H1 (cell line): ENCODE results near the gene GRIK4. TPM values are rescaled to one million over a fixed set of nuclear protein-coding genes. Genes with fewer than 3 reads are reported as not detected.

ENCODE experiments used
- CTCF ChIA-PET: fragments of 300-600 bp; sonication (Branson Sonifier 250); formaldehyde crosslinking; loops from one replicate; lab custom pipeline; 2021; ENCODE audit not compliant: partially characterized antibody; lab: Charles Lee
- POLR2A ChIA-PET: fragments of 300-600 bp; sonication (Branson Sonifier 250); formaldehyde crosslinking; loops from one replicate; lab custom pipeline; 2021; ENCODE audit warnings: inconsistent platforms; ENCODE audit not compliant: partially characterized antibody; lab: Charles Lee
- DNase-seq, 2 experiments: peaks; one replicate each; pipeline versions ENCODE4 v3.0.0 to v3.0.0-alpha.2; 2010 to 2022; ENCODE audit warnings: low spot score in 2 of 2, low read depth in 1 of 2, mixed read lengths in 1 of 2
- FAIRE-seq: peaks from 2 replicates; lab custom pipeline; 2011; peaks lifted over from hg19 to GRCh38; lab: Jason Lieb, UNC
- H2AFZ ChIP-seq: 2 replicates; pipeline ENCODE4 v1.8.1; 2012; ENCODE audit warnings: low read length, inconsistent platforms
- H2AK5ac ChIP-seq: 2 replicates; pipeline ENCODE4 v1.6.1; 2013; ENCODE audit warnings: low read depth, low read length
- H2BK120ac ChIP-seq: replicated peaks from 2 replicates; pipeline ENCODE3; 2013; ENCODE audit warnings: low read depth, low read length, inconsistent platforms
- H2BK12ac ChIP-seq: 2 replicates; pipeline ENCODE4 v1.6.1; 2013; ENCODE audit warnings: low read depth, low read length
- H2BK15ac ChIP-seq: 2 replicates; pipeline ENCODE4 v1.6.1; 2013; ENCODE audit warnings: low read length
- H2BK20ac ChIP-seq: 2 replicates; pipeline ENCODE4 v1.6.1; 2013; ENCODE audit warnings: low read length
- H2BK5ac ChIP-seq: 2 replicates; pipeline ENCODE4 v1.6.1; 2013; ENCODE audit warnings: low read depth, low read length
- H3K14ac ChIP-seq: 2 replicates; pipeline ENCODE4 v1.6.1; 2013; ENCODE audit warnings: inconsistent platforms; ENCODE audit not compliant: insufficient read length
- H3K18ac ChIP-seq: 2 replicates; pipeline ENCODE4 v1.6.1; 2013; ENCODE audit warnings: low read length; ENCODE audit errors: extremely low read depth
- H3K23ac ChIP-seq: 2 replicates; pipeline ENCODE4 v1.6.1; 2013; ENCODE audit warnings: inconsistent platforms; ENCODE audit not compliant: insufficient read length
- H3K23me2 ChIP-seq: 2 replicates; pipeline ENCODE4 v1.6.1; 2013; ENCODE audit warnings: low read depth, low read length
- H3K27ac ChIP-seq: 2 replicates; pipeline ENCODE4 v1.6.1; 2011; ENCODE audit warnings: low read depth, low read length, inconsistent platforms
- H3K27me3 ChIP-seq, 4 experiments: replicated peaks in 1 of 4; 1 replicate in 1 of 4; 2 replicates in 3 of 4; pipeline versions ENCODE4 v1.6.1 to v1.8.1; 2011 to 2013; ENCODE audit warnings: low read length in 3 of 4, mild to moderate bottlenecking in 3 of 4, inconsistent platforms in 2 of 4, mixed read lengths in 2 of 4, moderate library complexity in 1 of 4; ENCODE audit not compliant: control insufficient read depth in 3 of 4, insufficient read depth in 3 of 4; ENCODE audit errors: extremely low read depth in 1 of 4
- H3K36me3 ChIP-seq, 4 experiments: 2 replicates each; pipeline versions ENCODE4 v1.6.1 to v1.8.1; 2011 to 2013; ENCODE audit warnings: mild to moderate bottlenecking in 4 of 4, low read length in 3 of 4, moderate library complexity in 2 of 4, control low read depth in 1 of 4, inconsistent platforms in 1 of 4; ENCODE audit not compliant: insufficient read depth in 4 of 4, control insufficient read depth in 2 of 4
- H3K4ac ChIP-seq: replicated peaks from 2 replicates; pipeline ENCODE3; 2013; ENCODE audit warnings: low read length, low read depth, mixed read lengths, inconsistent platforms; ENCODE audit not compliant: insufficient read length
- H3K4me1 ChIP-seq, 4 experiments: replicated peaks in 1 of 4; 1 replicate in 1 of 4; 2 replicates in 3 of 4; pipeline versions ENCODE4 v1.6.1 to v1.8.1; 2011 to 2013; ENCODE audit warnings: low read length in 3 of 4, inconsistent platforms in 2 of 4, mixed read lengths in 1 of 4; ENCODE audit not compliant: insufficient read depth in 4 of 4, control insufficient read depth in 3 of 4
- H3K4me2 ChIP-seq, 2 experiments: 2 replicates each; pipeline versions ENCODE4 v1.6.1 to v1.8.1; 2011 to 2013; ENCODE audit warnings: low read depth in 2 of 2, low read length in 2 of 2, control low read depth in 1 of 2, inconsistent platforms in 1 of 2, mild to moderate bottlenecking in 1 of 2; ENCODE audit not compliant: insufficient read depth in 1 of 2
- H3K4me3 ChIP-seq, 4 experiments: fragments of 200-600, 300-600 bp in 1 of 4; sonication (generic), shearing (Covaris generic), sonication (Bioruptor Twin) in 1 of 4; 2 replicates each; pipeline versions ENCODE4 v1.5.1 to v1.8.1; 2011 to 2016; ENCODE audit warnings: low read length in 4 of 4, low read depth in 3 of 4, control low read depth in 2 of 4, inconsistent platforms in 2 of 4, mild to moderate bottlenecking in 2 of 4, mixed read lengths in 1 of 4, moderate library complexity in 1 of 4; ENCODE audit not compliant: insufficient read depth in 2 of 4; ENCODE audit errors: extremely low read depth in 1 of 4
- H3K56ac ChIP-seq: replicated peaks from 2 replicates; pipeline ENCODE3; 2013; ENCODE audit warnings: low read depth, mild to moderate bottlenecking, mixed read lengths, low read length, inconsistent platforms; ENCODE audit not compliant: insufficient read length
- H3K79me1 ChIP-seq: 2 replicates; pipeline ENCODE4 v1.6.1; 2013; ENCODE audit warnings: low read depth, low read length, control low read depth
- H3K79me2 ChIP-seq, 2 experiments: 2 replicates each; pipeline versions ENCODE4 v1.6.1 to v1.8.1; 2012 to 2013; ENCODE audit warnings: low read length in 2 of 2, mild to moderate bottlenecking in 2 of 2, inconsistent platforms in 1 of 2; ENCODE audit not compliant: insufficient read depth in 2 of 2, control insufficient read depth in 1 of 2
- H3K9ac ChIP-seq, 4 experiments: replicated peaks in 1 of 4; 1 replicate in 1 of 4; 2 replicates in 3 of 4; pipeline versions ENCODE4 v1.6.1 to v1.8.1; 2011 to 2013; ENCODE audit warnings: low read depth in 3 of 4, low read length in 3 of 4, control low read depth in 2 of 4, mild to moderate bottlenecking in 2 of 4, moderate library complexity in 2 of 4, inconsistent platforms in 1 of 4; ENCODE audit errors: extremely low read depth in 1 of 4
- H3K9me3 ChIP-seq, 2 experiments: 2 replicates each; pipeline versions ENCODE4 v1.6.1 to v1.8.1; 2012 to 2013; ENCODE audit warnings: mild to moderate bottlenecking in 2 of 2, moderate library complexity in 2 of 2, control low read depth in 1 of 2, inconsistent platforms in 1 of 2, low read depth in 1 of 2, low read length in 1 of 2, mixed read lengths in 1 of 2; ENCODE audit not compliant: insufficient read depth in 2 of 2
- H4K20me1 ChIP-seq, 2 experiments: replicated peaks in 1 of 2; 2 replicates each; pipeline versions ENCODE3 to v1.8.1; 2011 to 2013; ENCODE audit warnings: inconsistent platforms in 2 of 2, low read length in 2 of 2, mild to moderate bottlenecking in 1 of 2; ENCODE audit not compliant: insufficient read depth in 2 of 2, control insufficient read depth in 1 of 2
- H4K5ac ChIP-seq: 2 replicates; pipeline ENCODE4 v1.6.1; 2013; ENCODE audit warnings: low read length, low read depth, mixed read lengths, inconsistent platforms; ENCODE audit not compliant: insufficient read length
- H4K8ac ChIP-seq: 2 replicates; pipeline ENCODE4 v1.8.0; 2013; ENCODE audit warnings: mild to moderate bottlenecking, moderate library complexity, low read length, inconsistent platforms; ENCODE audit not compliant: insufficient read depth; ENCODE audit errors: extremely low read depth
- H4K91ac ChIP-seq: replicated peaks from 2 replicates; pipeline ENCODE3; 2013; ENCODE audit warnings: low read length, mixed read lengths, inconsistent platforms; ENCODE audit not compliant: insufficient read length
- ATF2 ChIP-seq: IDR thresholded peaks from 2 replicates; pipeline ENCODE4 v1.6.1; 2012; ENCODE audit warnings: low read length, inconsistent platforms
- HDAC2 ChIP-seq, 2 experiments: fragments of 300-600 bp in 1 of 2; sonication (generic) in 1 of 2; IDR thresholded peaks; 2 replicates each; pipeline ENCODE4 v1.6.1; 2011 to 2012; ENCODE audit warnings: low read depth in 2 of 2, low read length in 2 of 2, mild to moderate bottlenecking in 2 of 2, moderate library complexity in 2 of 2, borderline replicate concordance in 1 of 2, inconsistent platforms in 1 of 2
- KDM4A ChIP-seq: IDR thresholded peaks from one replicate; pipeline ENCODE4 v1.7.1; 2012; ENCODE audit warnings: low read depth, mild to moderate bottlenecking, moderate library complexity, low read length, inconsistent platforms; ENCODE audit not compliant: severe bottlenecking
- SIN3A ChIP-seq, 2 experiments: IDR thresholded peaks in 1 of 2; conservative IDR thresholded peaks in 1 of 2; 2 replicates each; pipeline ENCODE4 v1.6.1; 2011 to 2012; ENCODE audit warnings: low read length in 2 of 2, improper control_type of control experiment in 1 of 2, low read depth in 1 of 2, mild to moderate bottlenecking in 1 of 2
- SIRT6 ChIP-seq: IDR thresholded peaks from one replicate; pipeline ENCODE4 v1.7.1; 2012; ENCODE audit warnings: low read length, inconsistent platforms
- SP1 ChIP-seq: IDR thresholded peaks from 2 replicates; pipeline ENCODE4 v1.6.1; 2011; ENCODE audit warnings: low read depth, low read length
- TCF12 ChIP-seq: IDR thresholded peaks from 2 replicates; pipeline ENCODE4 v1.6.1; 2011; ENCODE audit warnings: low read depth, mild to moderate bottlenecking, low read length
- YY1 ChIP-seq: IDR thresholded peaks from 2 replicates; pipeline ENCODE4 v1.6.1; 2011; ENCODE audit warnings: low read depth, mild to moderate bottlenecking, low read length
- ZNF274 ChIP-seq: IDR thresholded peaks from 2 replicates; pipeline ENCODE4 v1.7.0; 2012; ENCODE audit warnings: low read length, borderline replicate concordance; ENCODE audit errors: extremely low read depth
- WGBS, 2 experiments: shearing (Covaris generic) in 1 of 2; methylation state at CpG; one replicate each; pipeline versions ENCODE4 v1.1.6 to v1.1.7; 2013 to 2015; ENCODE audit warnings: low lambda C conversion rate in 2 of 2, mixed read lengths in 2 of 2, inconsistent platforms in 1 of 2, low coverage in 1 of 2, missing lambda C conversion rate in 1 of 2; ENCODE audit not compliant: insufficient replicate concordance in 2 of 2, insufficient coverage in 1 of 2, insufficient read length in 1 of 2; ENCODE audit errors: extremely low coverage in 1 of 2, missing lambda C conversion rate in 1 of 2; 5-methylcytosine and 5-hydroxymethylcytosine counted together
- polyA plus RNA-seq, 7 experiments: library from polyadenylated mRNA; depleted of rRNA in 3 of 7; stranded (reverse) in 5 of 7; unstranded in 2 of 7; fragments of >200 nt in 5 of 7; fragments of 200-250 nt in 2 of 7; gene quantifications; 1 replicate in 5 of 7; 2 replicates in 1 of 7; 4 replicates in 1 of 7; pipeline versions ENCODE4 v1.2.1 to v1.2.3, GENCODE V29; 2011 to 2013; ENCODE audit warnings: missing spikeins in 2 of 7, mixed read lengths in 2 of 7
- total RNA-seq: library from RNA; stranded (reverse); fragmentation: NEBNext Ultra II Directional; extraction: Animal tissue kit (Norgen Biotek cat#: 25700); gene quantifications from 2 replicates; pipeline ENCODE4 v1.2.1, GENCODE V29; 2021
- TF ChIP-seq, protein P1 (sequence below): IDR thresholded peaks from 2 replicates; pipeline ENCODE4 v1.6.1; 2012; ENCODE audit warnings: inconsistent platforms

GRIK4 gene
- total and polyA plus RNA-seq, 2 of the 8 experiments (the other 6 are each of a cell fraction or from before 2014, with no cell fraction given) = 1.2 to 2.9 TPM

DNA sequence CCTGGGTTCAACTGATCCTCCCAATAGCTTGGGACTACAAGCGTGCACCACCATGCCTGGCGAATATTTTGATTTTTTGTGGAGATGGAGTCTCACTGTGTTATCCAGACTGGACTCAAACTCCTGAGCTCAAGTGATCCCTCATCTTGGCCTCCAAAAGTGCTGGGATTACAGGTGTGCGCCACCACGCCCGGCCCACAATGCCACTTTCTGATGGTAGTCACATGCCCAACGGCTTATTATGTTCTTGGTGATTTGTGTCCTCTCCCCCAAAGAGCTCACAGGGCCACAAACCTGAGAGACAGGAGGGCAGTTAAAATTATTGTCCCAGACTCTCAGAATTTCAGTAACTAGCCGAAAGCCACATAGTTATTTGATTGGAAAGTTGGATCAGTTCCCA, 9.6 kb downstream of the GRIK4 start:
- H2BK20ac ChIP-seq = no peak overlapping the region
- H3K27me3 ChIP-seq = no peaks in the 10 kb centered on the region; a peak in 1 of 7 replicates
- ChIA-PET POLR2A (interaction anchor here (0.9 kb wide), 1 partner anchor 282 kb away, joined by 3 read pairs; no protein-coding TSS in a partner anchor), CTCF (interaction anchor here (0.6 to 2.7 kb wide), 9 partner anchors 10 to 195 kb away, joined by 3 to 6 read pairs (median 4); partner anchors contain the start of gene GRIK4)
- no peaks in the 10 kb centered on the region for H3K79me1 ChIP-seq
- no peaks in the 10 kb centered on the region for H3K9me3 ChIP-seq
- H3K4ac ChIP-seq = no peak overlapping the region
- peaks cover 3 to 31% (median 17%) of the 10 kb centered on the region in 4 experiments for H3K4me1 ChIP-seq
- H3K18ac ChIP-seq = no peak overlapping the region
- H3K14ac ChIP-seq = no peak overlapping the region
- no peaks in the 10 kb centered on the region for H4K20me1 ChIP-seq
- no peak overlapping the region for H3K23ac ChIP-seq
- no peaks in the 10 kb centered on the region for H3K36me3 ChIP-seq
- WGBS, 2 experiments = 90% methylated on average over 7 of the region's 7 CpGs; no CpG with 5 or more reads in 1 of the 2 experiments
- H3K4me2 ChIP-seq = no peak overlapping the region
- no peaks in the 10 kb centered on the region for H3K23me2 ChIP-seq
- H3K9ac ChIP-seq = no peak overlapping the region
- no peak overlapping the region for H2BK5ac ChIP-seq
- FAIRE-seq = no peak
- no peaks in the 10 kb centered on the region for H3K79me2 ChIP-seq
- no peak overlapping the region for H2BK15ac ChIP-seq
- H4K91ac ChIP-seq = no peak overlapping the region
- no peak overlapping the region for H4K8ac ChIP-seq
- H2AFZ ChIP-seq = no peak overlapping the region
- no peak overlapping the region for H3K4me3 ChIP-seq
- no peak overlapping the region for H2BK12ac ChIP-seq
- DNase-seq = no peak
- H2BK120ac ChIP-seq = no peak overlapping the region
- H3K27ac ChIP-seq = no peak overlapping the region
- H2AK5ac ChIP-seq = no peak overlapping the region
- no peak overlapping the region for H3K56ac ChIP-seq
- no peak overlapping the region for H4K5ac ChIP-seq
- TF ChIP-seq YY1 (no peak), ZNF274 (no peak), SP1 (no peak), SIN3A (conservative IDR thresholded peaks at IDR 0.05 in 1 of 2, IDR thresholded peaks at IDR 0.05 in 1 of 2; ENCODE audit: low read depth in 1 of 2, low read length in 2 of 2) (no peak), HDAC2 (IDR thresholded peaks at IDR 0.05; ENCODE audit: borderline replicate concordance in 1 of 2, low read depth in 2 of 2, low read length in 2 of 2) (no peak), TCF12 (no peak), SIRT6 (no peak), ATF2 (no peak), KDM4A (no peak)
- TF ChIP-seq, protein P1, sequence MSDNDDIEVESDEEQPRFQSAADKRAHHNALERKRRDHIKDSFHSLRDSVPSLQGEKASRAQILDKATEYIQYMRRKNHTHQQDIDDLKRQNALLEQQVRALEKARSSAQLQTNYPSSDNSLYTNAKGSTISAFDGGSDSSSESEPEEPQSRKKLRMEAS = no peak
